Upper lobe of left lung (tissue), 4 donors: Measurements from ENCODE around the gene PDLIM7.

Experiments used
- POLR2AphosphoS5 ChIP-seq, 2 donors: sonication (generic); formaldehyde crosslinking; IDR thresholded peaks; one replicate each; pipeline ENCODE4 v1.5.1; 2017; ENCODE audit warnings: antibody characterized with exemption in 2 of 2
- TF ChIP-seq, protein P1 (sequence below), 6 experiments: fragments of 450-650 bp in 4 of 6; fragments of 200-600 bp in 2 of 6; sonication (generic) in 2 of 6; IDR thresholded peaks; one replicate each; pipeline ENCODE4 v1.5.1; 2016 to 2019; ENCODE audit warnings: antibody characterized with exemption in 6 of 6

DNA sequence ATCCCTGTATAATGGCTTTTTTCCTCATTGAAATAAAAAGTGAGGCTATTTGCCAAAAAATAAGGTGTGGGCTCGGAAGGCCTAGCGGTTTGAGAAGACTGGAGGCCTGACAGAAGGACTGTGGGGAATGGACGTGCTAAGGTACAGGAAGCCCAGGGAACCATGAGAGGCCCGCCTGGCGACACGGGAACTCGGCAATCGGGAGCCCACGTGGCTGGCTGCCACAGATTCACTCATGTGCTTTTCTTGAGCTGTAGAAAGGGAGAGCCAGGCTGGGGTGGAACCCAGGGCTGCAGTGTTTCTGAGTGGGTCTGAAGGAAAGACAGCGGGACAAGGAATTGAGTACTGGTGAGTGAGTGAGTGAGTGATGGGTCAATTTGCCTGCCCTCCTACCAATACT, 31.2 kb upstream of the PDLIM7 start:
- TF ChIP-seq, protein P1, sequence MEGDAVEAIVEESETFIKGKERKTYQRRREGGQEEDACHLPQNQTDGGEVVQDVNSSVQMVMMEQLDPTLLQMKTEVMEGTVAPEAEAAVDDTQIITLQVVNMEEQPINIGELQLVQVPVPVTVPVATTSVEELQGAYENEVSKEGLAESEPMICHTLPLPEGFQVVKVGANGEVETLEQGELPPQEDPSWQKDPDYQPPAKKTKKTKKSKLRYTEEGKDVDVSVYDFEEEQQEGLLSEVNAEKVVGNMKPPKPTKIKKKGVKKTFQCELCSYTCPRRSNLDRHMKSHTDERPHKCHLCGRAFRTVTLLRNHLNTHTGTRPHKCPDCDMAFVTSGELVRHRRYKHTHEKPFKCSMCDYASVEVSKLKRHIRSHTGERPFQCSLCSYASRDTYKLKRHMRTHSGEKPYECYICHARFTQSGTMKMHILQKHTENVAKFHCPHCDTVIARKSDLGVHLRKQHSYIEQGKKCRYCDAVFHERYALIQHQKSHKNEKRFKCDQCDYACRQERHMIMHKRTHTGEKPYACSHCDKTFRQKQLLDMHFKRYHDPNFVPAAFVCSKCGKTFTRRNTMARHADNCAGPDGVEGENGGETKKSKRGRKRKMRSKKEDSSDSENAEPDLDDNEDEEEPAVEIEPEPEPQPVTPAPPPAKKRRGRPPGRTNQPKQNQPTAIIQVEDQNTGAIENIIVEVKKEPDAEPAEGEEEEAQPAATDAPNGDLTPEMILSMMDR (IDR thresholded peaks at IDR 0.05): no peak
- no peak for TF ChIP-seq POLR2AphosphoS5 (IDR thresholded peaks at IDR 0.05)
